OCI-LY7 (cell line): Measurements from ENCODE around the gene LZTFL1.

Source experiments
- EZH2phosphoT487 ChIP-seq: fragments of 200-600 bp; sonication (generic); IDR thresholded peaks from 2 replicates; pipeline ENCODE4 v1.6.1; 2018; ENCODE audit warnings: low read depth, borderline replicate concordance, mild to moderate bottlenecking, mixed run types, antibody characterized with exemption, low read length, moderate library complexity, mixed read lengths
- TF ChIP-seq, protein P1 (sequence below): fragments of 200-600 bp; sonication (generic); conservative IDR thresholded peaks from 2 replicates; pipeline ENCODE4 v1.5.1; 2014; ENCODE audit warnings: mild to moderate bottlenecking, antibody characterized with exemption, low read length, moderate library complexity, mixed read lengths

DNA sequence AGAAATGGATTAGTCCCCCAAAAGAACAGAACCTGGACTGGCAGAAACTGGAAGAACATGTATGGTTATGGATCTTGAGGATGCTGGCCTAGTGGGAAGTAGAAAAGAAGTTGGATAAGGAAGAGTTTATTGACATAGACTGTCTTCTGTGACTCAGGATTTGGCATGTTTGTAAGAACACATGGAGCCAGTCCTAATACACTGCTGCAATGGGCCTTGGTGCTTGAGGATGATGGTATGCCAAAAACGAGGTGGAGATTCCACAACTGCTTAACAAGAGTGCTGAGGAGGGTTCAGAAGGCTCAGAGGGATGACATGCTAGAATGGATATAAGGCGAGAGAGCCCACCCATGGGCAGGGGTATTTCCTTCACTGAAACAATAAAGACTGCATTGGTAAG, 22.4 kb downstream of the LZTFL1 start:
- TF ChIP-seq, protein P1, sequence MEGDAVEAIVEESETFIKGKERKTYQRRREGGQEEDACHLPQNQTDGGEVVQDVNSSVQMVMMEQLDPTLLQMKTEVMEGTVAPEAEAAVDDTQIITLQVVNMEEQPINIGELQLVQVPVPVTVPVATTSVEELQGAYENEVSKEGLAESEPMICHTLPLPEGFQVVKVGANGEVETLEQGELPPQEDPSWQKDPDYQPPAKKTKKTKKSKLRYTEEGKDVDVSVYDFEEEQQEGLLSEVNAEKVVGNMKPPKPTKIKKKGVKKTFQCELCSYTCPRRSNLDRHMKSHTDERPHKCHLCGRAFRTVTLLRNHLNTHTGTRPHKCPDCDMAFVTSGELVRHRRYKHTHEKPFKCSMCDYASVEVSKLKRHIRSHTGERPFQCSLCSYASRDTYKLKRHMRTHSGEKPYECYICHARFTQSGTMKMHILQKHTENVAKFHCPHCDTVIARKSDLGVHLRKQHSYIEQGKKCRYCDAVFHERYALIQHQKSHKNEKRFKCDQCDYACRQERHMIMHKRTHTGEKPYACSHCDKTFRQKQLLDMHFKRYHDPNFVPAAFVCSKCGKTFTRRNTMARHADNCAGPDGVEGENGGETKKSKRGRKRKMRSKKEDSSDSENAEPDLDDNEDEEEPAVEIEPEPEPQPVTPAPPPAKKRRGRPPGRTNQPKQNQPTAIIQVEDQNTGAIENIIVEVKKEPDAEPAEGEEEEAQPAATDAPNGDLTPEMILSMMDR, result no peak
- TF ChIP-seq EZH2phosphoT487, result no peak
